Gastroesophageal sphincter (tissue), 4 donors: ENCODE data around the gene MBTD1. TPM values are rescaled to one million over a fixed set of nuclear protein-coding genes. Genes with fewer than 3 reads are reported as not detected.

Experiments used
- ATAC-seq: fragments of 150-250 bp; one replicate; pipeline ENCODE4 v1.9.1; 2016; ENCODE audit warnings: mild to moderate bottlenecking, moderate library complexity
- H3K27ac ChIP-seq, 4 donors: fragments of 200-600 bp; sonication (generic) in 3 of 4; 1 replicate in 3 of 4; 2 replicates in 1 of 4; pipeline ENCODE4 v1.5.1; 2016 to 2019
- H3K27me3 ChIP-seq: fragments of 200-600 bp; sonication (generic); one replicate; pipeline ENCODE4 v1.5.1; 2019
- H3K36me3 ChIP-seq, 2 donors: fragments of 200-600 bp; sonication (generic); one replicate each; pipeline ENCODE4 v1.5.1; 2019; ENCODE audit warnings: control low read depth in 1 of 2
- H3K4me1 ChIP-seq, 3 donors: fragments of 200-600 bp; sonication (generic); 1 replicate in 2 of 3; 2 replicates in 1 of 3; pipeline ENCODE4 v1.5.1; 2016 to 2019; ENCODE audit warnings: control low read depth in 2 of 3
- H3K4me3 ChIP-seq, 2 donors: fragments of 200-600 bp; sonication (generic); one replicate each; pipeline ENCODE4 v1.5.1; 2019; ENCODE audit warnings: mild to moderate bottlenecking in 1 of 2, moderate library complexity in 1 of 2
- H3K9me3 ChIP-seq, 3 donors: fragments of 200-600 bp; sonication (generic); one replicate each; pipeline ENCODE4 v1.5.1; 2017 to 2019; ENCODE audit warnings: control low read depth in 2 of 3
- CTCF ChIP-seq, 4 experiments: fragments of 200-600 bp in 2 of 4; fragments of 450-650 bp in 2 of 4; sonication (generic) in 1 of 4; IDR thresholded peaks; one replicate each; pipeline ENCODE4 v1.5.1; 2017 to 2019; ENCODE audit warnings: antibody characterized with exemption in 4 of 4, mild to moderate bottlenecking in 2 of 4, moderate library complexity in 2 of 4
- EP300 ChIP-seq: sonication (generic); formaldehyde crosslinking; IDR thresholded peaks from one replicate; pipeline ENCODE4 v1.6.1; 2017; ENCODE audit warnings: antibody characterized with exemption, mild to moderate bottlenecking
- POLR2A ChIP-seq, 2 donors: fragments of 450-650 bp; IDR thresholded peaks; one replicate each; pipeline ENCODE4 v1.6.1; 2017; ENCODE audit warnings: antibody characterized with exemption in 2 of 2, mild to moderate bottlenecking in 2 of 2, moderate library complexity in 1 of 2
- POLR2AphosphoS5 ChIP-seq: sonication (generic); formaldehyde crosslinking; IDR thresholded peaks from one replicate; pipeline ENCODE4 v1.6.1; 2017; ENCODE audit warnings: antibody characterized with exemption
- WGBS, 2 donors: methylation state at CpG; one replicate each; pipeline ENCODE4 v1.1.5; 2018; ENCODE audit warnings: low coverage in 1 of 2; 5-methylcytosine and 5-hydroxymethylcytosine counted together
- total RNA-seq, 4 donors: library from RNA; depleted of rRNA; stranded (reverse); fragments of >200 nt; gene quantifications; one replicate each; pipeline ENCODE4 v1.1.0, GENCODE V29; 2016

Gene MBTD1
- total RNA-seq, 4 donors from 2014 or later = 7.3 to 19.9 (median 13.1) TPM

GRCh38 chr17:51142597-51142996 is 117.3 kb downstream of the MBTD1 start:
- no peaks in the 10 kb centered on the region for H3K4me1 ChIP-seq
- H3K4me3 ChIP-seq = no peak overlapping the region
- H3K27me3 ChIP-seq = no peaks in the 10 kb centered on the region
- H3K36me3 ChIP-seq = no peaks in the 10 kb centered on the region
- H3K27ac ChIP-seq = no peak overlapping the region
- 96% methylated on average over 2 of the region's 2 CpGs; no CpG with 5 or more reads in 1 of the 2 donors for WGBS, 2 donors
- TF ChIP-seq CTCF (IDR thresholded peaks at IDR 0.05) = no peak
- TF ChIP-seq POLR2A (IDR thresholded peaks at IDR 0.05) = no peak
- TF ChIP-seq POLR2AphosphoS5 = no peak
- TF ChIP-seq EP300 = no peak
- ATAC-seq = no peak
- no peaks in the 10 kb centered on the region for H3K9me3 ChIP-seq

- TF ChIP-seq POLR2AphosphoS5 (no peak), CTCF (IDR thresholded peaks at IDR 0.05) (no peak), EP300 (no peak), POLR2A (IDR thresholded peaks at IDR 0.05) (no peak)
- H3K27ac ChIP-seq = no peak overlapping the region
- no peak for ATAC-seq
- H3K4me1 ChIP-seq = peaks cover 0 to 15% (median 3%) of the 10 kb centered on the region in 3 donors
- WGBS, 2 donors = 92 to 100% methylated on average over 2 of the region's 3 CpGs
- no peaks in the 10 kb centered on the region for H3K27me3 ChIP-seq
- H3K36me3 ChIP-seq = no peaks in the 10 kb centered on the region
- no peaks in the 10 kb centered on the region for H3K9me3 ChIP-seq
- H3K4me3 ChIP-seq = no peak overlapping the region
Observed at GRCh38 chr17:51135956-51136355, 123.9 kb downstream of the MBTD1 start.

- WGBS, 2 donors = 57 to 65% methylated on average over 2 of the region's 2 CpGs
- no peak for ATAC-seq
- Histone ChIP-seq H3K4me1 (peaks cover 0 to 16% (median 3%) of the 10 kb centered on the region in 3 donors), H3K9me3 (no peaks in the 10 kb centered on the region), H3K4me3 (no peak overlapping the region), H3K27ac (peak overlapping the region in 3 of 4 donors; percentile 24 to 60 (median 52)), H3K36me3 (no peaks in the 10 kb centered on the region), H3K27me3 (no peaks in the 10 kb centered on the region)
- no peak for TF ChIP-seq POLR2AphosphoS5
- no peak for TF ChIP-seq POLR2A (IDR thresholded peaks at IDR 0.05)
- no peak for TF ChIP-seq EP300
- TF ChIP-seq CTCF (IDR thresholded peaks at IDR 0.05) = no peak
Observed at GRCh38 chr17:51133365-51133764, 126.5 kb downstream of the MBTD1 start.

GRCh38 chr17:51132964-51133319 is 126.9 kb downstream of the MBTD1 start:
- no peak for ATAC-seq
- Histone ChIP-seq H3K27me3 (no peaks in the 10 kb centered on the region), H3K9me3 (no peaks in the 10 kb centered on the region), H3K27ac (peak overlapping the region in 3 of 4 donors; percentile 24 to 60 (median 52)), H3K4me3 (no peak overlapping the region), H3K4me1 (peaks cover 0 to 20% (median 3%) of the 10 kb centered on the region in 3 donors), H3K36me3 (no peaks in the 10 kb centered on the region)
- TF ChIP-seq CTCF (IDR thresholded peaks at IDR 0.05) = no peak

GRCh38 chr17:51128076-51128475 is 131.8 kb downstream of the MBTD1 start:
- Histone ChIP-seq H3K27ac (peak overlapping the region in 1 of 4 donors; percentile 6), H3K4me1 (peaks cover 0 to 19% (median under 1%) of the 10 kb centered on the region in 3 donors), H3K36me3 (no peaks in the 10 kb centered on the region), H3K27me3 (no peaks in the 10 kb centered on the region), H3K4me3 (no peak overlapping the region), H3K9me3 (no peaks in the 10 kb centered on the region)
- ATAC-seq = no peak
- whole genome bisulfite sequencing, 2 donors = 58 to 79% methylated on average over 2 to 3 of the region's 3 CpGs
- TF ChIP-seq CTCF (IDR thresholded peaks at IDR 0.05) (no peak), POLR2A (IDR thresholded peaks at IDR 0.05) (no peak), POLR2AphosphoS5 (no peak)

Other genes starting within 250 kb of the MBTD1 start
- 100 to 1,000 TPM in 1 of 4 donors, 10 to 100 TPM in 3; 85.2 to 110 (median 94.3) TPM for gene SPAG9, start 139.2 kb downstream of the MBTD1 start, total RNA-seq
- gene NME1, start 106.5 kb downstream of the MBTD1 start, total RNA-seq = 10 to 100 TPM in 3 of 4 donors, 1 to 10 TPM in 1; 9.7 to 37.1 (median 29.1) TPM
- 100 to 1,000 TPM; 321 to 410 (median 361) TPM for gene NME2, start 93.6 kb downstream of the MBTD1 start, total RNA-seq
- 10 to 100 TPM; 24.7 to 51.6 (median 31.1) TPM for gene UTP18, start 497 bp upstream of the MBTD1 start, total RNA-seq